ENCODE measurements around the gene ABHD2. TPM values are rescaled to one million over a fixed set of nuclear protein-coding genes. Genes with fewer than 3 reads are reported as not detected.

ABHD2 gene
- total RNA-seq, 1 experiment from 2014 or later, result 15.6 TPM

- no peak overlapping the region for H2BK12ac ChIP-seq (ENCODE audit: insufficient read length, low read depth, low read length)
- Mint-ChIP-seq H3K4me1 (peaks cover 45 to 59% of the 10 kb centered on the region in 2 experiments), H3K27me3 (ENCODE audit: low read depth) (no peaks in the 10 kb centered on the region)
Observed at GRCh38 chr15:89201465-89202005, 113.3 kb downstream of the ABHD2 start.

More at GRCh38 chr15:89201465-89202005, 113.3 kb downstream of the ABHD2 start:
- Histone ChIP-seq H3K9ac (ENCODE audit: extremely low read depth, insufficient read length, low read length) (no peak overlapping the region), H3K56ac (ENCODE audit: insufficient read length, low read depth, low read length) (no peak overlapping the region), H3K23me2 (ENCODE audit: insufficient read length, low read depth, low read length, poor library complexity, severe bottlenecking) (peaks cover 4% of the 10 kb centered on the region), H3K14ac (ENCODE audit: insufficient read depth, low read length) (no peak overlapping the region), H3K9me3 (ENCODE audit: control insufficient read depth, low read depth, low read length) (no peaks in the 10 kb centered on the region), H3K79me2 (ENCODE audit: insufficient read depth, low read length) (no peaks in the 10 kb centered on the region), H2BK15ac (ENCODE audit: low read depth, low read length) (no peak overlapping the region), H4K20me1 (ENCODE audit: control insufficient read depth, insufficient read depth, insufficient read length) (no peaks in the 10 kb centered on the region), H2BK120ac (ENCODE audit: low read depth, low read length, poor library complexity, severe bottlenecking) (no peak overlapping the region), H4K5ac (ENCODE audit: insufficient read length, low read depth, low read length) (no peak overlapping the region), H3K27me3 (ENCODE audit: insufficient read depth, low read length) (no peaks in the 10 kb centered on the region), H3T11ph (ENCODE audit: low read length) (no peak overlapping the region), H2AK5ac (ENCODE audit: insufficient read length, low read length) (no peak overlapping the region), H3K23ac (ENCODE audit: insufficient read length, low read depth, low read length) (no peak overlapping the region), H3K18ac (ENCODE audit: insufficient read length, low read depth, low read length) (no peak overlapping the region), H3K79me1 (ENCODE audit: insufficient read depth, low read depth, low read length, poor library complexity, severe bottlenecking) (no peaks in the 10 kb centered on the region), H3K27ac (ENCODE audit: insufficient read length, low read depth, low read length) (no peak overlapping the region), H3K4me1 (ENCODE audit: insufficient read depth, low read length) (peaks cover 7% of the 10 kb centered on the region), H2BK20ac (ENCODE audit: low read depth, low read length, poor library complexity, severe bottlenecking) (no peak overlapping the region), H2BK5ac (ENCODE audit: insufficient read length, low read length) (no peak overlapping the region), H4K91ac (ENCODE audit: insufficient read length, low read depth, low read length) (no peak overlapping the region), H3K4ac (ENCODE audit: low read depth, low read length) (no peak overlapping the region), H3K4me2 (ENCODE audit: insufficient read depth, insufficient read length, low read length) (no peak overlapping the region), H4K8ac (replicated peaks; ENCODE audit: insufficient read length, low read depth, low read length) (no peak overlapping the region), H2AFZ (ENCODE audit: low read length) (no peak overlapping the region)
- Mint-ChIP-seq H3K9me3 (no peaks in the 10 kb centered on the region), H3K4me3 (no peak overlapping the region; a peak in 1 of 5 replicates), H3K27ac (peak overlapping the region in 1 of 3 experiments; percentile 29; a peak in 1 of 7 replicates), H3K36me3 (ENCODE audit: insufficient read depth in 1 of 3, low read depth in 3 of 3) (peaks cover 0 to 2% (median 0%) of the 10 kb centered on the region in 3 experiments; a peak in 1 of 7 replicates)
- TF ChIP-seq CTCF (conservative IDR thresholded peaks at IDR 0.05), result no peak
- no peak for DNase-seq
- no CpG with 5 or more reads among the region's 20 CpGs for WGBS (ENCODE audit: extremely low coverage, insufficient read length, low lambda C conversion rate)
